Ectodermal cell (in vitro differentiated cells): Measurements from ENCODE around the gene PTPRG.

Experiments
- H3K27ac ChIP-seq: 2 replicates; pipeline ENCODE4 v1.7.0; 2013; ENCODE audit warnings: mild to moderate bottlenecking, low read depth, low read length; ENCODE audit not compliant: insufficient read depth, poor library complexity, severe bottlenecking
- H3K27me3 ChIP-seq: 2 replicates; pipeline ENCODE4 v1.7.0; 2013; ENCODE audit warnings: mild to moderate bottlenecking, low read length; ENCODE audit not compliant: insufficient read depth, control insufficient read depth, poor library complexity, severe bottlenecking
- H3K36me3 ChIP-seq: one replicate; pipeline ENCODE4 v1.7.0; 2013; ENCODE audit warnings: low read length; ENCODE audit not compliant: control insufficient read depth, insufficient read depth
- H3K4me1 ChIP-seq: one replicate; pipeline ENCODE4 v1.7.0; 2013; ENCODE audit warnings: low read length; ENCODE audit not compliant: control insufficient read depth, insufficient read depth
- H3K4me3 ChIP-seq: 2 replicates; pipeline ENCODE4 v1.7.0; 2013; ENCODE audit warnings: low read depth, low read length, control low read depth; ENCODE audit not compliant: insufficient read depth
- H3K9me3 ChIP-seq: 2 replicates; pipeline ENCODE4 v1.7.0; 2013; ENCODE audit warnings: mild to moderate bottlenecking, low read length, moderate library complexity; ENCODE audit not compliant: control insufficient read depth
- WGBS, 2 experiments: methylation state at CpG; one replicate each; pipeline ENCODE4 v1.1.7; 2013; ENCODE audit warnings: missing lambda C conversion rate in 2 of 2; 5-methylcytosine and 5-hydroxymethylcytosine counted together

The PTPRG gene

GRCh38 chr3:62343755-62344154, 782.4 kb downstream of the PTPRG start:
- H3K27ac ChIP-seq = no peak overlapping the region
- H3K36me3 ChIP-seq = no peaks in the 10 kb centered on the region
- H3K4me1 ChIP-seq = no peaks in the 10 kb centered on the region
- WGBS, 2 experiments = 89% methylated on average over 2 of the region's 2 CpGs; no CpG with 5 or more reads in 1 of the 2 experiments
- no peaks in the 10 kb centered on the region for H3K9me3 ChIP-seq
- H3K27me3 ChIP-seq = no peaks in the 10 kb centered on the region
- H3K4me3 ChIP-seq = no peak overlapping the region
